GM18867 (cell line): ENCODE measurements around the gene GLIPR2.
"Not testable (repeated sequence)": the region's sequence is repeated elsewhere in the genome, so short reads cannot be mapped to it uniquely, and the experiment has no call there.

Experiments used
- ATAC-seq: cut with Tn5 transposase; IDR thresholded peaks from one replicate; pipeline ENCODE4 v1.9.1; 2021; ENCODE audit warnings: mild to moderate bottlenecking, moderate library complexity; ENCODE audit not compliant: unreplicated experiment

The GLIPR2 gene

GRCh38 chr9:36143245-36143641 is 6.7 kb downstream of the GLIPR2 start:
- ATAC-seq: no peak

GRCh38 chr9:36144309-36145232 is 8.0 kb downstream of the GLIPR2 start:
- no peak for ATAC-seq

- ATAC-seq: no peak
Observed at GRCh38 chr9:36145970-36146369, 9.4 kb downstream of the GLIPR2 start.

- ATAC-seq: no peak
Observed at GRCh38 chr9:36146651-36147050, 10.1 kb downstream of the GLIPR2 start.

- no peak for ATAC-seq
Observed at GRCh38 chr9:36147441-36148175, 11.1 kb downstream of the GLIPR2 start.

GRCh38 chr9:36148311-36149051 is 11.9 kb downstream of the GLIPR2 start:
- ATAC-seq: peak; percentile 61

- ATAC-seq: no peak
Observed at GRCh38 chr9:36149197-36149596, 12.7 kb downstream of the GLIPR2 start.

GRCh38 chr9:36150574-36151315 is 14.2 kb downstream of the GLIPR2 start:
- ATAC-seq: no peak

GRCh38 chr9:36151316-36152210 is 15.0 kb downstream of the GLIPR2 start:
- peak; percentile 77 for ATAC-seq

GRCh38 chr9:36152741-36153438 is 16.4 kb downstream of the GLIPR2 start:
- ATAC-seq: no peak

GRCh38 chr9:36153746-36154145 is 17.2 kb downstream of the GLIPR2 start:
- ATAC-seq: no peak

GRCh38 chr9:36154331-36154952 is 17.9 kb downstream of the GLIPR2 start:
- no peak for ATAC-seq

- no peak for ATAC-seq
Observed at GRCh38 chr9:36156116-36156515, 19.6 kb downstream of the GLIPR2 start.

GRCh38 chr9:36158122-36158521 is 21.6 kb downstream of the GLIPR2 start:
- ATAC-seq: no peak

- ATAC-seq: no peak
Observed at GRCh38 chr9:36158917-36159316, 22.4 kb downstream of the GLIPR2 start.

GRCh38 chr9:36159509-36159908 is 23.0 kb downstream of the GLIPR2 start:
- not testable (repeated sequence) for ATAC-seq

- ATAC-seq: not testable (repeated sequence)
Observed at GRCh38 chr9:36160126-36160525, 23.6 kb downstream of the GLIPR2 start.

GRCh38 chr9:36161187-36161586 is 24.7 kb downstream of the GLIPR2 start:
- no peak for ATAC-seq
